ENCODE results near the gene PLEK2. TPM values are rescaled to one million over a fixed set of nuclear protein-coding genes. Genes with fewer than 3 reads are reported as not detected.

Gene PLEK2
- total RNA-seq, 1 experiment from 2014 or later = 9.1 TPM

DNA sequence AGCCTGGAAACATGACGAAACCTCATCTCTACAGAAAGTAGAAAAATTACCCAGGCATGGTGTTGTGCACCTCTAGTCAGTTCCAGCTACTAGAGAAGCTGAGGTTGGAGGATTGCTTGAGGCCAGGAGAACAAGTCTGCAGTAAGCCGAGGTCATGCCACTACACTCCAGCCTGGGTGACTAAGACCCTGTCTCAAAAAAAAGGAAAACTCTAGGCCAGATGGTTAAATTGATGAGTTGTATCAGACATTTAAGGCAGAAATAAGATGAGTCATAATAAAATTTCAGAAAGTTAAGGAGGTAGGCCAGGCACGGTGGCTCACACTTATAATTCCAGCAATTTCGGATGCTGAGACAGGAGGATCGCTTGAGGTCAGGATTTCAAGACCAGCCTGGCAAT, 41.1 kb downstream of the PLEK2 start:
- ATAC-seq (no peak; the same call in none of the 2 replicates), DNase-seq (ENCODE audit: low read depth, low spot score) (no peak)
- CTCF ChIA-PET = no interaction called here
- POLR2A ChIA-PET = no interaction called here
- no peak for TF ChIP-seq SIN3A (IDR thresholded peaks at IDR 0.05; ENCODE audit: borderline replicate concordance, insufficient read depth, low read depth, low read length)
- TF ChIP-seq TCF7L2 (IDR thresholded peaks at IDR 0.05; ENCODE audit: low read depth, low read length) = no peak
- no peak for TF ChIP-seq POLR2AphosphoS5 (IDR thresholded peaks at IDR 0.05; ENCODE audit: low read depth, low read length)
- TF ChIP-seq, protein P1, sequence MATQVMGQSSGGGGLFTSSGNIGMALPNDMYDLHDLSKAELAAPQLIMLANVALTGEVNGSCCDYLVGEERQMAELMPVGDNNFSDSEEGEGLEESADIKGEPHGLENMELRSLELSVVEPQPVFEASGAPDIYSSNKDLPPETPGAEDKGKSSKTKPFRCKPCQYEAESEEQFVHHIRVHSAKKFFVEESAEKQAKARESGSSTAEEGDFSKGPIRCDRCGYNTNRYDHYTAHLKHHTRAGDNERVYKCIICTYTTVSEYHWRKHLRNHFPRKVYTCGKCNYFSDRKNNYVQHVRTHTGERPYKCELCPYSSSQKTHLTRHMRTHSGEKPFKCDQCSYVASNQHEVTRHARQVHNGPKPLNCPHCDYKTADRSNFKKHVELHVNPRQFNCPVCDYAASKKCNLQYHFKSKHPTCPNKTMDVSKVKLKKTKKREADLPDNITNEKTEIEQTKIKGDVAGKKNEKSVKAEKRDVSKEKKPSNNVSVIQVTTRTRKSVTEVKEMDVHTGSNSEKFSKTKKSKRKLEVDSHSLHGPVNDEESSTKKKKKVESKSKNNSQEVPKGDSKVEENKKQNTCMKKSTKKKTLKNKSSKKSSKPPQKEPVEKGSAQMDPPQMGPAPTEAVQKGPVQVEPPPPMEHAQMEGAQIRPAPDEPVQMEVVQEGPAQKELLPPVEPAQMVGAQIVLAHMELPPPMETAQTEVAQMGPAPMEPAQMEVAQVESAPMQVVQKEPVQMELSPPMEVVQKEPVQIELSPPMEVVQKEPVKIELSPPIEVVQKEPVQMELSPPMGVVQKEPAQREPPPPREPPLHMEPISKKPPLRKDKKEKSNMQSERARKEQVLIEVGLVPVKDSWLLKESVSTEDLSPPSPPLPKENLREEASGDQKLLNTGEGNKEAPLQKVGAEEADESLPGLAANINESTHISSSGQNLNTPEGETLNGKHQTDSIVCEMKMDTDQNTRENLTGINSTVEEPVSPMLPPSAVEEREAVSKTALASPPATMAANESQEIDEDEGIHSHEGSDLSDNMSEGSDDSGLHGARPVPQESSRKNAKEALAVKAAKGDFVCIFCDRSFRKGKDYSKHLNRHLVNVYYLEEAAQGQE (IDR thresholded peaks at IDR 0.05; ENCODE audit: insufficient read depth in 1 of 2, low read depth in 2 of 2, low read length in 1 of 2) = no peak
- TF ChIP-seq, protein P2, sequence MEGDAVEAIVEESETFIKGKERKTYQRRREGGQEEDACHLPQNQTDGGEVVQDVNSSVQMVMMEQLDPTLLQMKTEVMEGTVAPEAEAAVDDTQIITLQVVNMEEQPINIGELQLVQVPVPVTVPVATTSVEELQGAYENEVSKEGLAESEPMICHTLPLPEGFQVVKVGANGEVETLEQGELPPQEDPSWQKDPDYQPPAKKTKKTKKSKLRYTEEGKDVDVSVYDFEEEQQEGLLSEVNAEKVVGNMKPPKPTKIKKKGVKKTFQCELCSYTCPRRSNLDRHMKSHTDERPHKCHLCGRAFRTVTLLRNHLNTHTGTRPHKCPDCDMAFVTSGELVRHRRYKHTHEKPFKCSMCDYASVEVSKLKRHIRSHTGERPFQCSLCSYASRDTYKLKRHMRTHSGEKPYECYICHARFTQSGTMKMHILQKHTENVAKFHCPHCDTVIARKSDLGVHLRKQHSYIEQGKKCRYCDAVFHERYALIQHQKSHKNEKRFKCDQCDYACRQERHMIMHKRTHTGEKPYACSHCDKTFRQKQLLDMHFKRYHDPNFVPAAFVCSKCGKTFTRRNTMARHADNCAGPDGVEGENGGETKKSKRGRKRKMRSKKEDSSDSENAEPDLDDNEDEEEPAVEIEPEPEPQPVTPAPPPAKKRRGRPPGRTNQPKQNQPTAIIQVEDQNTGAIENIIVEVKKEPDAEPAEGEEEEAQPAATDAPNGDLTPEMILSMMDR (IDR thresholded peaks at IDR 0.05) = no peak
- Histone ChIP-seq H3K9me3 (ENCODE audit: control insufficient read depth, insufficient read depth, low read depth, low read length) (no peaks in the 10 kb centered on the region), H3K4me3 (ENCODE audit: low read depth in 2 of 2, low read length in 2 of 2) (no peak overlapping the region), H3K27ac (ENCODE audit: low read length) (no peak overlapping the region), H3K4me1 (ENCODE audit: control insufficient read depth, insufficient read depth, low read length) (peaks cover 7% of the 10 kb centered on the region), H3K27me3 (ENCODE audit: control insufficient read depth, insufficient read depth, low read length) (no peaks in the 10 kb centered on the region), H3K36me3 (ENCODE audit: control insufficient read depth, insufficient read depth, low read length) (peaks cover 55% of the 10 kb centered on the region)
- intact Hi-C loops (cut with micrococcal nuclease; ENCODE audit: unreplicated experiment) = no loop called here
- BruUV-seq (replicated peaks) = no TSS peak
- in situ Hi-C loops (cut with HindIII; ENCODE audit: low pct_unique_long_range_greater_than_20kb, low sequenced_read_pairs) = no loop called here

DNA sequence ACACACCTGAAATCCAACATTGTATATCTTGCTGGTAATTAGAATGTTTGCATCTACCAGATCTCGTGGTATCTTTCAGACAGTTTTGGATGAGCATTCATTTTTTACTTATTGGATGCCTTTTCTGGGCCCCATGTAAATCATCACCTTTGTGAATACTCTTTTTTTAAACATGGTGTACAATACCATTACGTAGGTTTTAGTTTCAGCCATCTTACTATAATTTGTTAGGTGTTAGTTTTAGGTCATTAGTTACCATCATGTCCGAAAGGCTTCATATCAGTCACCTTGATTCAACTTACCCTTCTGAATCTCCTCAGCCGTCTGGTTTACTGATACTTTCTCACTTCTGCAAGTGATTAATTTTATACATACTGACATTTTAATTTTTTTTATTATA, 46.5 kb downstream of the PLEK2 start:
- TF ChIP-seq, protein P2 (IDR thresholded peaks at IDR 0.05) = no peak
- TF ChIP-seq, protein P1 (IDR thresholded peaks at IDR 0.05; ENCODE audit: insufficient read depth in 1 of 2, low read depth in 2 of 2, low read length in 1 of 2) = no peak
- TF ChIP-seq TCF7L2 (IDR thresholded peaks at IDR 0.05; ENCODE audit: low read depth, low read length) (no peak), SIN3A (IDR thresholded peaks at IDR 0.05; ENCODE audit: borderline replicate concordance, insufficient read depth, low read depth, low read length) (no peak), POLR2AphosphoS5 (IDR thresholded peaks at IDR 0.05; ENCODE audit: low read depth, low read length) (no peak)
- H3K27ac ChIP-seq (ENCODE audit: low read length) = no peak overlapping the region
- in situ Hi-C loops (cut with HindIII; ENCODE audit: low pct_unique_long_range_greater_than_20kb, low sequenced_read_pairs) (no loop called here), intact Hi-C loops (cut with micrococcal nuclease; ENCODE audit: unreplicated experiment) (no loop called here)
- DNase-seq (ENCODE audit: low read depth, low spot score) (no peak), ATAC-seq (no peak)
- H3K4me3 ChIP-seq (ENCODE audit: low read depth in 2 of 2, low read length in 2 of 2) = no peak overlapping the region
- H3K27me3 ChIP-seq (ENCODE audit: control insufficient read depth, insufficient read depth, low read length) = no peaks in the 10 kb centered on the region
- peaks cover 16% of the 10 kb centered on the region for H3K4me1 ChIP-seq (ENCODE audit: control insufficient read depth, insufficient read depth, low read length)
- ChIA-PET POLR2A (interaction anchor here (0.6 to 1.0 kb wide), 2 partner anchors 9 to 24 kb away, joined by 3 read pairs; no protein-coding TSS in a partner anchor), CTCF (no interaction called here)
- no TSS peak for BruUV-seq (replicated peaks)
- H3K9me3 ChIP-seq (ENCODE audit: control insufficient read depth, insufficient read depth, low read depth, low read length) = no peaks in the 10 kb centered on the region
- peaks cover 49% of the 10 kb centered on the region for H3K36me3 ChIP-seq (ENCODE audit: control insufficient read depth, insufficient read depth, low read length)

All from Panc1 (cell line).